ENCODE data around the gene AURKB. TPM values are rescaled to one million over a fixed set of nuclear protein-coding genes. Genes with fewer than 3 reads are reported as not detected.

The AURKB gene
- total RNA-seq, 2 experiments from 2014 or later, result 170 to 174 TPM

GRCh38 chr17:8164815-8165131, 45.6 kb downstream of the AURKB start:
- H3K4me1 Mint-ChIP-seq (ENCODE audit: low read depth), result peaks cover 43% of the 10 kb centered on the region
- no peak for TF ChIP-seq CTCF (IDR thresholded peaks at IDR 0.05)
- ATAC-seq (peak; percentile 9), DNase-seq (no peak)
- H3K9me3 Mint-ChIP-seq, result no peaks in the 10 kb centered on the region
- intact Hi-C loops (cut with micrococcal nuclease), result no loop called here
- H3K36me3 Mint-ChIP-seq (ENCODE audit: low read depth), result peaks cover 21% of the 10 kb centered on the region
- peak overlapping the region; percentile 99 for H3K27ac Mint-ChIP-seq
- H3K27me3 Mint-ChIP-seq, result no peaks in the 10 kb centered on the region
- CTCF ChIA-PET, result interaction anchor here (0.6 to 1.3 kb wide), 4 partner anchors 28 to 82 kb away, joined by 3 to 4 read pairs (median 3); no protein-coding TSS in a partner anchor
- POLR2A ChIA-PET, result interaction anchor here (0.8 to 22.8 kb wide), 13 partner anchors 7 to 478 kb away, joined by 3 to 476 read pairs (median 5); partner anchors contain the start of genes HES7 and TMEM107
- peak overlapping the region; percentile 77 for H3K4me3 Mint-ChIP-seq

- Mint-ChIP-seq H3K27me3 (no peaks in the 10 kb centered on the region), H3K36me3 (ENCODE audit: low read depth) (peaks cover 23% of the 10 kb centered on the region), H3K4me3 (peak overlapping the region; percentile 77), H3K4me1 (ENCODE audit: low read depth) (peaks cover 49% of the 10 kb centered on the region), H3K27ac (peak overlapping the region; percentile 99), H3K9me3 (no peaks in the 10 kb centered on the region)
- POLR2A ChIA-PET, result interaction anchor here (0.7 to 22.8 kb wide), 17 partner anchors 8 to 478 kb away, joined by 3 to 476 read pairs (median 5); partner anchors contain the start of genes AURKB, HES7 and TMEM107
- intact Hi-C loops (cut with micrococcal nuclease), result no loop called here
- CTCF ChIA-PET, result interaction anchor here (0.6 to 1.3 kb wide), 7 partner anchors 9 to 82 kb away, joined by 3 to 4 read pairs (median 3); partner anchors contain the start of gene ALOXE3
- TF ChIP-seq CTCF (IDR thresholded peaks at IDR 0.05), result no peak
- DNase-seq (peak; percentile 88), ATAC-seq (peak; percentile 64)
Measured at GRCh38 chr17:8163978-8164814, 46.2 kb downstream of the AURKB start.

- CTCF ChIA-PET, result interaction anchor here (0.9 to 3.2 kb wide), 7 partner anchors 10 to 83 kb away, joined by 3 to 11 read pairs (median 4); partner anchors contain the start of gene ALOXE3
- H3K4me1 Mint-ChIP-seq (ENCODE audit: low read depth), result peaks cover 56% of the 10 kb centered on the region
- DNase-seq, result peak; percentile 57
Measured at GRCh38 chr17:8162997-8163977, 47.1 kb downstream of the AURKB start.

More at GRCh38 chr17:8162997-8163977, 47.1 kb downstream of the AURKB start:
- no peak for TF ChIP-seq CTCF (IDR thresholded peaks at IDR 0.05)
- Mint-ChIP-seq H3K4me3 (peak overlapping the region; percentile 88), H3K27ac (peak overlapping the region; percentile 99), H3K27me3 (no peaks in the 10 kb centered on the region), H3K36me3 (ENCODE audit: low read depth) (peaks cover 29% of the 10 kb centered on the region), H3K9me3 (no peaks in the 10 kb centered on the region)
- peak; percentile 10 for ATAC-seq
- intact Hi-C loops (cut with micrococcal nuclease), result no loop called here
- POLR2A ChIA-PET, result interaction anchor here (0.7 to 22.8 kb wide), 21 partner anchors 9 to 477 kb away, joined by 3 to 476 read pairs (median 5); partner anchors contain the start of genes AURKB, BORCS6, HES7 and TMEM107
